Measurements from ENCODE around the gene SLC9A1. TPM values are rescaled to one million over a fixed set of nuclear protein-coding genes. Genes with fewer than 3 reads are reported as not detected.

SLC9A1 gene
- polyA plus RNA-seq, 3 donors: 4.5 to 14.2 (median 4.6) TPM

DNA sequence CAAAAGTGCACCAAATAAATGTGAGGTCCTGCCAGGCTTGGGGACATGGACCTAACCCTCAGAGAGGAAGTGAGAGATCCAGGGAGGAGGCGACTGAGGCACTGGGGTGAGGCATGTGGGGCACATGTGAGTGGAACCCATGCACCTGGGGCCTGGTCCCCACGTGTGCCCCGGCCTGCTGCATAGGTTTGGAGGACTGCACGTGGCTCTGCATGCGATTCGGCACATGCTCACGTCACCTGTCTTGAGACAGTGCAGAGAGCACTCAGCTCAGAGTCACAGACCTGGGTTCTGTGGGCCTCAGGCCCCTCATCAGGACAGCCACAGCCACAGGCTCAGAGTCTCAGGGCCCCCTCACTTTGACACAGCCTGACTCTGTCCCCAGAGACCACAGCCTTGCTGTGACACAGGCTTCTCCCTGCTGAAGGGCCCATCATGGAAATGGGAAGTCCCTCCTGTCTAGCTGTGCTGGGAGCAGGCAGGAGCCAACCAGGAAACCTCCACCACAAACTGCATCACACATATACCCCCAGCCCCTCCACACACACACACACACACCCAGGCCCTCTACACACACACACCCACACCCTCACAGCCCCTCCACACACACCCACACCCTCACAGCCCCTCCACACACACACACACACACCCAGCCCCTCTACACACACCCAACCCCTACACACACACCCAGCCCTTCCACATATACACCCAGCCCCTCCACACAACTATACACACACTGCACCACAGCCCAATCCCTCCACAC lies 48.2 kb downstream of the SLC9A1 start:
- Histone ChIP-seq H3K4me1 (ENCODE audit: control insufficient read depth in 1 of 2, insufficient read depth in 2 of 2, low read length in 2 of 2) (peaks cover 30 to 43% of the 10 kb centered on the region in 2 donors), H3K27ac (ENCODE audit: low read depth in 1 of 2, low read length in 2 of 2) (peak overlapping the region; percentile 39 to 80), H3K4me3 (replicated peaks in 1 of 3; ENCODE audit: low read depth in 2 of 3, low read length in 3 of 3) (no peak overlapping the region), H3K9me3 (replicated peaks in 1 of 2; ENCODE audit: control insufficient read depth in 1 of 2, insufficient read depth in 1 of 2, low read length in 2 of 2) (no peaks in the 10 kb centered on the region), H3K27me3 (ENCODE audit: control insufficient read depth in 2 of 2, insufficient read depth in 2 of 2, low read length in 2 of 2) (no peaks in the 10 kb centered on the region), H4K20me1 (ENCODE audit: insufficient read depth, low read length) (no peaks in the 10 kb centered on the region), H3K79me2 (ENCODE audit: insufficient read depth, low read length) (peaks cover 11% of the 10 kb centered on the region), H2AFZ (ENCODE audit: insufficient read depth, low read depth, low read length, poor library complexity, severe bottlenecking) (no peak overlapping the region), H3K4me2 (replicated peaks; ENCODE audit: extremely low read depth, low read length, poor library complexity, severe bottlenecking) (no peak overlapping the region), H3K36me3 (replicated peaks in 1 of 2; ENCODE audit: control insufficient read depth in 1 of 2, insufficient read depth in 2 of 2, low read length in 2 of 2) (peaks cover 32 to 46% of the 10 kb centered on the region in 2 donors), H3K9ac (ENCODE audit: insufficient read depth, low read length, poor library complexity, severe bottlenecking) (no peak overlapping the region)
- no peak overlapping the region for H3K4me3 Mint-ChIP-seq
- H3K27me3 Mint-ChIP-seq (ENCODE audit: low read depth in 3 of 3): peaks cover 0 to 2% (median 0%) of the 10 kb centered on the region in 3 donors
- peaks cover 38% of the 10 kb centered on the region for H3K4me1 Mint-ChIP-seq
- peak in 2 of 3 donors; percentile 56 to 78 for DNase-seq
- peak overlapping the region; percentile 76 to 92 (median 91) for H3K27ac Mint-ChIP-seq
- peaks cover 0 to 2% (median 0%) of the 10 kb centered on the region in 7 donors for H3K9me3 Mint-ChIP-seq
- peaks cover 39 to 75% of the 10 kb centered on the region in 2 donors for H3K36me3 Mint-ChIP-seq
- 72% methylated on average over 7 of the region's 7 CpGs for WGBS (ENCODE audit: insufficient coverage)
- TF ChIP-seq, protein P1, sequence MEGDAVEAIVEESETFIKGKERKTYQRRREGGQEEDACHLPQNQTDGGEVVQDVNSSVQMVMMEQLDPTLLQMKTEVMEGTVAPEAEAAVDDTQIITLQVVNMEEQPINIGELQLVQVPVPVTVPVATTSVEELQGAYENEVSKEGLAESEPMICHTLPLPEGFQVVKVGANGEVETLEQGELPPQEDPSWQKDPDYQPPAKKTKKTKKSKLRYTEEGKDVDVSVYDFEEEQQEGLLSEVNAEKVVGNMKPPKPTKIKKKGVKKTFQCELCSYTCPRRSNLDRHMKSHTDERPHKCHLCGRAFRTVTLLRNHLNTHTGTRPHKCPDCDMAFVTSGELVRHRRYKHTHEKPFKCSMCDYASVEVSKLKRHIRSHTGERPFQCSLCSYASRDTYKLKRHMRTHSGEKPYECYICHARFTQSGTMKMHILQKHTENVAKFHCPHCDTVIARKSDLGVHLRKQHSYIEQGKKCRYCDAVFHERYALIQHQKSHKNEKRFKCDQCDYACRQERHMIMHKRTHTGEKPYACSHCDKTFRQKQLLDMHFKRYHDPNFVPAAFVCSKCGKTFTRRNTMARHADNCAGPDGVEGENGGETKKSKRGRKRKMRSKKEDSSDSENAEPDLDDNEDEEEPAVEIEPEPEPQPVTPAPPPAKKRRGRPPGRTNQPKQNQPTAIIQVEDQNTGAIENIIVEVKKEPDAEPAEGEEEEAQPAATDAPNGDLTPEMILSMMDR (IDR thresholded peaks at IDR 0.05): no peak
- intact Hi-C loops (cut with micrococcal nuclease): loop anchor here in 1 of 2 donors (10.0 kb wide), 1 partner anchor 288 kb away; the partner anchor contains the start of gene GPR3

DNA sequence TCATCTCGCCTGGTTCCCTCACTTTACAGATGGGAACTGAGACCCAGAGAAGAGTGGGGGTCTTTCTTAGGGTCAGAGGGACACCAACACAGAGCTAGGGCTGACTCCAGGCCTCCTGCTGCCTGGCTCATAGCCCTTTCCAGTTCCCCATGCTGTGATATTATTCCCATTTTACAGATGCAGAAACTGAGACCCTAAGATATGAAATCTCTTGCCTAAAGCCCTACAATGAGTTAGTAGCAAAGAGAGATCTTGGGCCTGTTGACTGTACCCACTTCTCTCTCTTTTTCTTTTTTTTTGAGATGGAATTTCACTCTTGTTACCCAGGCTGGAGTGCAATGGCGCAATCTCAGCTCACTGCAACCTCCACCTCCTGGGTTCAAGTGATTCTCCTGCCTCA lies 49.9 kb downstream of the SLC9A1 start:
- Histone ChIP-seq H2AFZ (ENCODE audit: insufficient read depth, low read depth, low read length, poor library complexity, severe bottlenecking) (no peak overlapping the region), H4K20me1 (ENCODE audit: insufficient read depth, low read length) (no peaks in the 10 kb centered on the region), H3K36me3 (replicated peaks in 1 of 2; ENCODE audit: control insufficient read depth in 1 of 2, insufficient read depth in 2 of 2, low read length in 2 of 2) (peaks cover 43 to 62% of the 10 kb centered on the region in 2 donors), H3K9me3 (replicated peaks in 1 of 2; ENCODE audit: control insufficient read depth in 1 of 2, insufficient read depth in 1 of 2, low read length in 2 of 2) (no peaks in the 10 kb centered on the region), H3K4me3 (replicated peaks in 1 of 3; ENCODE audit: low read depth in 2 of 3, low read length in 3 of 3) (no peak overlapping the region), H3K4me2 (replicated peaks; ENCODE audit: extremely low read depth, low read length, poor library complexity, severe bottlenecking) (no peak overlapping the region), H3K9ac (ENCODE audit: insufficient read depth, low read length, poor library complexity, severe bottlenecking) (no peak overlapping the region), H3K79me2 (ENCODE audit: insufficient read depth, low read length) (no peaks in the 10 kb centered on the region), H3K4me1 (ENCODE audit: control insufficient read depth in 1 of 2, insufficient read depth in 2 of 2, low read length in 2 of 2) (peaks cover 21 to 34% of the 10 kb centered on the region in 2 donors), H3K27me3 (ENCODE audit: control insufficient read depth in 2 of 2, insufficient read depth in 2 of 2, low read length in 2 of 2) (no peaks in the 10 kb centered on the region), H3K27ac (ENCODE audit: low read depth in 1 of 2, low read length in 2 of 2) (peak overlapping the region in 1 of 2 donors; percentile 80)
- TF ChIP-seq, protein P1 (IDR thresholded peaks at IDR 0.05): no peak
- Mint-ChIP-seq H3K4me3 (no peak overlapping the region), H3K36me3 (peaks cover 51 to 79% of the 10 kb centered on the region in 2 donors), H3K27ac (peak overlapping the region; percentile 85 to 92 (median 91)), H3K4me1 (peaks cover 28% of the 10 kb centered on the region), H3K27me3 (ENCODE audit: low read depth in 3 of 3) (peaks cover 0 to 2% (median 0%) of the 10 kb centered on the region in 3 donors), H3K9me3 (peaks cover 0 to 2% (median 0%) of the 10 kb centered on the region in 7 donors)
- DNase-seq: no peak
- intact Hi-C loops (cut with micrococcal nuclease): loop anchor here in 1 of 2 donors (10.0 kb wide), 1 partner anchor 290 kb away; the partner anchor contains the start of gene GPR3
- no CpG with 5 or more reads among the region's 2 CpGs for WGBS (ENCODE audit: insufficient coverage)
